Measurements from ENCODE around the gene LYRM4. TPM values are rescaled to one million over a fixed set of nuclear protein-coding genes. Genes with fewer than 3 reads are reported as not detected.

Gene LYRM4
- total and polyA plus RNA-seq, 9 of the 15 experiments (the other 6 are each of a cell fraction or from before 2014, with no cell fraction given), result 24.2 to 69.4 (median 41.8) TPM

DNA sequence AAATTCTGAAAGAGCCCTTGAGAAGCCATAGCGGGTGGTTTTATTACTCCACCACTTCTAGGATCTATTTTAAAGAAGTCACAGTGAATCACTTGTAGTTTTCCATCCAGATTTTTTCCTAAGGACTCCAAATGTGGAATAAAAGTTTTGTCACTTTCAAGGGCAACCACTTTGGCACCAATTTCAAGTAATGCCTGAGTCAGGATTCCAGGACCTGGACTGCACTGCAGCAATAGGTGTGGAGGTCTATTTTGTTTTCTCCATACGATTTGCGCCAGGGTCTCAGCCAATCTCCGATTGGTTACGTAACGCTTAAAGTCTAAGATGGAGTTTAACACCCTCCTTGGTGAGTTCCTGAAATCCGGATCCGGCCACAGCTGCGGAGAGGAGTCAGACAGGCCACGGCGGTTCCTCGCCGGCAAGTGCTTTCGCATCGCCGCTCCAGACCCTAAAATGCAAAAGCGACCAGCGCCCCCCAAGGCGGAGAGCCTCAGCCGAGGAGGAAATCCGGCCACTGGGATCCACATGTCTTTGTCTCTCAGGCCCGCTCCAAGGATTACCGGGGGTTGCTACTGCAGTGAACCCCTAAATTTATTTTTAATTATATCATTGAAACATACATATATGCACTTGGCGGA, 194.2 kb downstream of the LYRM4 start:
- CTCF ChIA-PET (ENCODE audit: low intra/inter-chr PET ratio), result no interaction called here
- Histone ChIP-seq H3K9me3 (replicated peaks; ENCODE audit: control insufficient read depth, insufficient read depth, low read depth, low read length) (no peaks in the 10 kb centered on the region), H2AFZ (ENCODE audit: low read depth, low read length) (no peak overlapping the region), H3K9me1 (ENCODE audit: control insufficient read depth, insufficient read depth, low read length) (no peaks in the 10 kb centered on the region), H3K4me3 (no peak overlapping the region), H3K36me3 (ENCODE audit: control insufficient read depth, insufficient read depth, low read length) (no peaks in the 10 kb centered on the region), H3K4me2 (ENCODE audit: insufficient read depth, low read length) (no peak overlapping the region), H3K9ac (ENCODE audit: insufficient read depth in 1 of 2, low read depth in 2 of 2, low read length in 2 of 2) (no peak overlapping the region), H3K4me1 (replicated peaks in 1 of 2; ENCODE audit: control insufficient read depth in 2 of 2, insufficient read depth in 2 of 2, low read length in 2 of 2) (no peaks in the 10 kb centered on the region), H3K79me2 (ENCODE audit: control insufficient read depth, insufficient read depth, low read length) (no peaks in the 10 kb centered on the region), H4K20me1 (replicated peaks; ENCODE audit: control insufficient read depth, insufficient read depth, low read length) (no peaks in the 10 kb centered on the region; the same call in 1 of the 2 replicates), H3K27ac (ENCODE audit: extremely low read depth, low read depth, low read length) (no peak overlapping the region), H3K27me3 (ENCODE audit: control insufficient read depth in 2 of 2, insufficient read depth in 2 of 2, low read length in 2 of 2) (peaks cover 11 to 24% of the 10 kb centered on the region in 2 experiments)
- no peak for ATAC-seq
- intact Hi-C loops (cut with micrococcal nuclease) (no loop called here), in situ Hi-C loops (cut with MboI) (no loop called here)
- DNase-seq (ENCODE audit: extremely low read depth in 1 of 4, low spot score in 3 of 4), result no peak
- no TSS peak for BruUV-seq (replicated peaks)
- WGBS (ENCODE audit: insufficient coverage, low coverage, missing lambda C conversion rate), result 45% methylated on average over 24 of the region's 24 CpGs
- POLR2A ChIA-PET, result interaction anchor here (0.6 to 0.7 kb wide), 2 partner anchors 10 to 71 kb away, joined by 3 read pairs; no protein-coding TSS in a partner anchor
- no peak for FAIRE-seq
- TF ChIP-seq ARNT (IDR thresholded peaks at IDR 0.05) (no peak), MYBL2 (IDR thresholded peaks at IDR 0.05; ENCODE audit: low read depth) (no peak), MYBL2 (CRISPR knock-in tag; IDR thresholded peaks at IDR 0.05; ENCODE audit: borderline replicate concordance) (no peak), ELK1 (CRISPR knock-in tag; IDR thresholded peaks at IDR 0.05) (no peak), HCFC1 (IDR thresholded peaks at IDR 0.05; ENCODE audit: low read depth, low read length) (no peak)

All from K562 (cell line).